NCI-H526 (cell line): ENCODE measurements around the gene KRTAP1-4.
"Not testable (repeated sequence)": the region's sequence is repeated elsewhere in the genome, so short reads cannot be mapped to it uniquely, and the experiment has no call there.

Experiments used
- DNase-seq, 2 experiments: peaks; one replicate each; lab custom pipeline; 2025; lab: John Stamatoyannopoulos, UW

The KRTAP1-4 gene, protein sequence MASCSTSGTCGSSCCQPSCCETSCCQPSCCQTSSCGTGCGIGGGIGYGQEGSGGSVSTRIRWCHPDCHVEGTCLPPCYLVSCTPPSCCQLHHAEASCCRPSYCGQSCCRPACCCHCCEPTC

DNA sequence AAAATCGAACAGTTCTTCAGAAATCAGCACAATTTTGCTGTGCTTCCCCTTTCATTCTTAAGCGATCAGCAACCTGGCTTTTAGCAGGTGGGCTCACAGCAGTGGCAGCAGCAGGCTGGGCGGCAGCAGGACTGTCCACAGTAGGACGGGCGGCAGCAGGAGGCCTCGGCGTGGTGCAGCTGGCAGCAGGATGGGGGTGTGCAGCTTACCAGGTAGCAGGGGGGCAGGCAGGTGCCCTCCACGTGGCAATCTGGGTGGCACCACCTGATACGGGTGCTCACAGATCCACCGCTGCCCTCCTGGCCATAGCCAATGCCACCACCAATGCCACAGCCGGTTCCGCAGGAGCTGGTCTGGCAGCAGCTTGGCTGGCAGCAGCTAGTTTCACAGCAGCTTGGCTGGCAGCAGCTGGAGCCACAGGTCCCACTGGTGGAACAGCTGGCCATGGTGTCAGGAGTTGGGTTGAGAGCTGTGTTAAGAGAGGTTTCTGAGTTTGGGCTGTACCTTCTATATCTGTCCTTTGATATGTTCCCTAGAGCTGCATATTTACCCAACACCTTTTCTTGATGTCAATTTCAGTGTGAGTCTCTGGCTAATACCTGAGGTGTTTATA is at the start of gene KRTAP1-4:
Gene KRTAP1-4, minus strand, starts transcription at position 563 of the 613 bp plus-strand sequence. Its CDS starts 117 bp downstream, at position 446.
- DNase-seq: no peak

DNA sequence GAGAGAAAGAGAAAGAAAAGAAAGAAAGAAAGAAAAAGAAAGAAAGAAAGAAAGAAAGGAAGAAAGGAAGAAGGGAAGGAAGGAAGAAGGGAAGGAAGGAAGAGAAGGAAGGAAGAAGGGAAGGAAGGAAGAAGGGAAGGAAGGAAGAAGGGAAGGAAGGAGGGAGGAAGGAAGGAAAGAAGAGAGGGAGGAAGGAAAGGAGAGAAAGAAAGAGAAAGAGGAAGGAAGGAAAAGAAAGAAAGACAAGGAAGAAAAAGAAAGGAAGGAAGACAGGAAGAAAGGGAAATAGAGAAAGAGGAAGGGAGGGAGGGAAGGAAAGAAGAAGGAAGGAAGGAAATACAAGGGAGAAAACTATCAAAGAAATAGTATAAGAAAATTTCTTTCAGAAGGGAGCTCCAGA is 46.8 kb upstream of the KRTAP1-4 start:
- no peak for DNase-seq

DNA sequence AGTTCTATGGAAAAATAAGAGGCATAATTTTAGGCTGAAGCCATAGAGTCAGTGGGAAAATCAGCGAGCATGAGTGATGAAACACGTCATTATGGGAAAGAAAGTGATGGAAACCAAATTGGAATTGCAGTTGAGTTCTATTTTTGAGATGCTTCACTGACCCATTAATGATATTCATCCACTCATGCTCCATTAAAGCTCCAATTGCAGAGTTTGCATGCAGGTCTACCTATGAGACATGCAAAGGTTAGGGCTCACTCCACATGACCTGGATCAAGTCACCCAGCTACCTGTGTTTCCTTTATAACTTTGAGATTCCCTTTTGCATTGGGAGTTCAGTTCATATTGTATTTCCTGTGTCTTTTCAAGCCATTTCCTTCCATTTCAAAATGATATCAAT is 43.7 kb upstream of the KRTAP1-4 start:
- DNase-seq: peak; percentile 19 to 61

DNA sequence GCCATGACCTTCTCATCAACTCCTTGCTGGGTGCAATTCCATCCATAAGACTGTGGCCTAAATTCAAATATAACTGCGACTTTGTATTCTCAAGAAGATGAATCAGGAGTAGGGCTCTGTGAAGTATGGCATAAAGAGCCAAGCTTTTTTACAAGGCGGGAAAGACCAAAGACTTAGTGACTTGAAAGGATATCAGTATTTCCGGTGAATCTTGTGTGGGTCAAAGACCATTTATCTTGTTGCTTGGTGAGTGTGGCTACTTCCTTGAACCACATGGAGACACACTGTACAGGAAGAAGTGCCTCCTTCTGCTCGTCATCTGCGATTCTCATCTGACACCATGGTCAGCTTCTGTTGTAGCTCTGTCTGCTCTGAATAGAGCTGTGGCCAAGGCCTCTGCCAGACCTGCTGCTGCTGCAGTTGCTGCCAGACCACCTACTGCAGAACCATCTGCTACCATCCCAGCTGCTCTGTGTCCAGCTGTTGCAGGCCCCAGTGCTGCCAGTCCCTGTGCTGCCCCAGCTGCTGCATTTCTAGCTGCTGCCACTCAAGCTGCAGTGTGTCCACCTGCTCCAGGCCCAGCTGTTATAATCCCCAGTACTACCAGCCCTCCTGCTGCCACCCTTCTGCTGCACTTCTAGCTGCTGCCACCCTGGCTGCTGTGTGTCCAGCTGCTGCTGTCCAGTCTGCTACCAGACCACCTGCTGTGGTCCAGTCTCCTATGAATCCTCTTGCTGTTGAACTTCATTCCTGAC is 41.8 kb upstream of the KRTAP1-4 start:
- no peak for DNase-seq

DNA sequence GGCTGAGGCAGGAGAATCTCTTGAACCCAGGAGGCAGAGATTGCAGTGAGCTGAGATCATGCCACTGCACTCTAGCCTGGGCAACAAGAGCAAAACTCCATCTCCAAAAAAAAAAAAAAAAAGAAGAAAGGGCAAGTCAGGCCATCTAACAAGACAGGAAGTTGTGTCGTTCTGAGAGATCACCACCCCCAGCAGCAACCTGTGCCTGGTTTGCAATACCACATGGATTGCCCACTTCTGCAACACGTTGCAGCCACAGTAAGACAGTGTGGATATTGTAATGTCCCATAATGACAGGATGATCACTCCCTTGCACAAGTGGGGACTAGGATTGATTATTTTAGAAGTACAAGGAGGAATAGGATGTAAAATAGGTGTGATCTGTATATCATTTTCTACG is 39.0 kb upstream of the KRTAP1-4 start:
- no peak for DNase-seq

DNA sequence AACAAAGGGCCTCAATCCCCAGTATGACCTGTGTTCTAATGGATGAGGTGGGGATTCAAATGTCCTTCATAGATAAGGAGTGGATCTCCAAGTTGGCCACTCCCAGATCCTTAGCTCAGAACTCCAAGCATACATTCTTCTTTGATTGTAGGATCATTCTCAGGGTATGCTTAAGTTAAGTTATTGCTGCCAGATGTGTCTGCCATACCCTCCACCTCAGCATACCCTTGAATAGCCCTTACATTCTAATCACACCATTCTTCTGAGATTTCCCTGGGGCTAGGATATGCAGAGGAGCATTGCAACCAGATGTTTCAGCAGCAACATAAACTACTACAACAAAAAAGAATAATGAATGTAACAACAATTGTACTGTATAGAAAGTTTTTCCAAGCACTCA is 37.3 kb upstream of the KRTAP1-4 start:
- DNase-seq: no peak

DNA sequence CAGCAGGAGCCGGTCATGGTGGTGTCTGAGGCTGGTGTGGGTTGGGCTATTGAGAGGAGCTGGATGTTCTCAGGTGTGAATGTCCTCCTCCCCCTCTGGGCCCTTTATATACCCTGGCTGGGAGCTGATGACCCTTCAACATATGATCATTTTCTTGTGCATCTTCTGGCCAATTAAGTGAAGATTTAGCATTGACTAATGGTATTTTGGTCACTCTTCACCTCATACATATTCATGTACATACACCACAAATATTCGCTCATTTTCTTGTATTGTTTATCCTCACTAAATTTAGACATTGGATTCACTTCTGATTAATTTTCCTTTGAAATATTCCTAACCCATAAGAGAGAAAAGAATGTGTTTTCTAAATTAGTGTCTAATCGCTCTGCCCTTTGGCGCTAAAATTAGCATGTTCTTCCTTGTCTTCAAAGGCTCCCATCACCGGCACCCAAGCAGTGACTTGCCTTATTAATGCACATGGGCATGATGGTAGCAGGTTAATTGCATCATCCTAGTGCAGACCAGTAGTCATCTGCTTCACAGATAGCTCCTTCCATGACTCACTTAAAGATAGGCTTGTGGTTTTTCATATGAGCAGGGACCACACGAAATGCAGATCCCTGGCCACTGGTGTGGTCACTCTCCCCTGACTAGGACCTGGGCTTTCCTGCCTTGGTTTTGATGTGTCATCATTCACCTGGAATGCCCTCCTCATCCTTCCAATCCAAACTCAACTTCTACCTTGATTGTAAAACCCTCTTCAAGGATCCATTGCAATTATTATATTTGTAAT is 36.0 kb upstream of the KRTAP1-4 start, which contains the start of gene KRTAP2-4:
Gene KRTAP2-4, minus strand, starts transcription at position 51 of the 796 bp plus-strand sequence. Its CDS starts 34 bp downstream, at position 17.
- DNase-seq: no peak

DNA sequence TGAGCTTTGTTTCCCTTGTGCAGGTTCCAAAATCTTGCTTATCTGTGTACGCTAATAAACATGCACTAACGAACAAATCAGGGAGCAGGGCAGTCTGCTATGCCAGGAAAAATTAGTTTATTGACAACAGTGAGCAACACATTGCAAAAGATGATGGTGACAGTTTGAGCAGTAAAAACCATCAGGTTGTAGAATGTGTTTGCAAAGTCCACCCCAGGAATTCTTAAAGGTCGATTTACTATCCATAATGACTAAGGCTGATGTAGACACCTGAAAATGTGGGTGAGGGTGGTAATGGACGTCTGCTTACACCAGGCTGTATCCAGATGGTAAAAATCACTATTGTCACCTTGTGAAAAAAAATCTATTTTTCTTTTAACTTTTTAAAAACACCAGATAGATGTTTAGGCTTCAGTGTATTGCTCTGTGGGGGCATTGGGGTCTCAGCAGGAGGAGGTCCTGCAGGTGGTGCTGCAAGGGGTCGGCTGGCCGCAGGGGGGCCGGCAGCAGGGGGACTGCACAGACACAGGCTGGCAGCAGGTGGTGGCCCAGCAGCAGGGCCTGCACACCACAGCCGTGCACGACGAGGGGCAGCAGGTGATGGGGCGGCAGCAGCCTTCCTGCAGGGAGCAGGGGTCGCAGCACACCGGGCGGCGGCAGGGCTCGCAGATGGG is 35.2 kb upstream of the KRTAP1-4 start:
- not testable (repeated sequence) for DNase-seq

DNA sequence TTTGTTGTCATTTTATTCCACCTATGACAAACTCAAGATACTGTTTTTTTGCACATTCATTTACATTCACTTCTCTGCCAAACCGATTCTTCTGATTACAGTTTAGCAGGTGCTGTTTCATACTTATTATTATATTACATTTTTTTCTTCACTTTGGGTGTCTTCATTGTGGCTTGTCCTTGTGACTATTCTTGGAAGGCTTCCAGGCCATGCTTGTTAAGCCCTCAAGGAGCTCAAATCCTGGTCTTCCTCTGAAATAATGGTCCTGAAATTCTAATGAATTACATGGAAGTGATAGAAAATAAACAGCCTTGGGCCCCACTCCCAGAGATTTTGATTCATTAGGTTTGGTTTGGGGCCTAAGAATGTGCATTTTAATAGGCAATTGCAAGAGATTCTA is 34.3 kb upstream of the KRTAP1-4 start:
- DNase-seq: no peak

DNA sequence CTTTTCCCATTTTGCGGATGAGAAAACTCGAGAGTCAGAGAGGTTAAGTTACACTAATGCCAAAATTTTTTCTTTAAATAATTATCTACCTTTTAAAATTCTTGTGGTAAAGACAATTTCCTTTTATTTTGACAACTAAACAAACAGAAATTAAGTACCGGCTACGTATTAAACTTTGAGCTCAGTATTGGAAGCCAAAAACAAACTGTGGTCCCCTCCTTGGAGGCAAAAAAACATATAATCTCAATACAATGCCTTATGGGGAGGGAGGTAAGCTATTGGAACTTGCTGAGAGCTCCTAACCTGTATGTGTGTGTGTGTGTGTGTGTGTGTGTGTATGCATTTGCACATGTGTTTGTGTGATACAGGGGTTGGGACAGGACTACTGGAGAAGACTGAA is 33.5 kb upstream of the KRTAP1-4 start:
- DNase-seq: no peak

DNA sequence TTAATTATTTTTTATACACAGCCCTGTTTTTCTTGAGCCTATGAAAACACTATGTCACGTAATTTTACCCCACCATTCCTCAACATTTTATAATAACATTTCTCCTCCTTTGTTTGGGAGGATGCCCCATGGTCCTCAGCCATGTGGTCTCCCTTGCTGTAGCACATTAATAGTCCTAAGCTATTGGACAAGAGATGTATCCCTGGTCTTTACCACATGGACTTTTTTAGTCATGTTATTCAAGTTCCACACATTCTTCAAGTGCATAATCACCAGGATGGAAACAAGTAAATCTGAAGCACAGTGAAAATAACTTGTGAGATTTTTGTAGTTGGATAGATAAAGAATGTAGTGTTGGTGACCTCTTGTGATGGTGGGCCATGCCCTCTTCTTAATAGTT is 32.0 kb upstream of the KRTAP1-4 start:
- DNase-seq: no peak

DNA sequence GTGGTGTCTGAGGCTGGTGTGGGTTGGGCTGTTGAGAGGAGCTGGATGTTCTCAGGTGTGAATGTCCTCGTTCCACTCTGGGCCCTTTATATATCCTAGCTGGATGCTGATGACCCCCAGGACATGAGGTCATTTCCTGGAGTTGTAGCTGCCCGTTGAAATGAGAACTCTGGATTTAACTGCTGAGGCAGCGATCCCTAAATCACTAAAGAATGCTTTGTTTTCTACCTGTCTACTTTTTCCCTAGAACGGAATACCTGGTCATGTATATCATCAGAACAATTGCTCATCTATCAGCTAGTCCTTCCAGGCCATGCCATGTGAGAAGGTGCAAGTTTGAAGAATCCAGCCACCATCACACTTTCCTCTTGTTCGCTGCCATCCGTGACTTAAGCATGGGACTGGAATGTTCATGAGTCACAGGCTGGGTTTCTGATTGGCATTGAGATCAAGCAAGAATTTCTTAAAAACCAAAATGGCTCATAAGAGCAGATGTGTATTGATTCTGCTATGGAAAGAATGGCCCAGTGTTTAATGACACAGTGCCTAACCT is 30.1 kb upstream of the KRTAP1-4 start, which contains the start of gene KRTAP2-3:
Gene KRTAP2-3, minus strand, starts transcription at position 63 of the 553 bp plus-strand sequence. CDS start 64 bp downstream, outside the sequence.
- no peak for DNase-seq

DNA sequence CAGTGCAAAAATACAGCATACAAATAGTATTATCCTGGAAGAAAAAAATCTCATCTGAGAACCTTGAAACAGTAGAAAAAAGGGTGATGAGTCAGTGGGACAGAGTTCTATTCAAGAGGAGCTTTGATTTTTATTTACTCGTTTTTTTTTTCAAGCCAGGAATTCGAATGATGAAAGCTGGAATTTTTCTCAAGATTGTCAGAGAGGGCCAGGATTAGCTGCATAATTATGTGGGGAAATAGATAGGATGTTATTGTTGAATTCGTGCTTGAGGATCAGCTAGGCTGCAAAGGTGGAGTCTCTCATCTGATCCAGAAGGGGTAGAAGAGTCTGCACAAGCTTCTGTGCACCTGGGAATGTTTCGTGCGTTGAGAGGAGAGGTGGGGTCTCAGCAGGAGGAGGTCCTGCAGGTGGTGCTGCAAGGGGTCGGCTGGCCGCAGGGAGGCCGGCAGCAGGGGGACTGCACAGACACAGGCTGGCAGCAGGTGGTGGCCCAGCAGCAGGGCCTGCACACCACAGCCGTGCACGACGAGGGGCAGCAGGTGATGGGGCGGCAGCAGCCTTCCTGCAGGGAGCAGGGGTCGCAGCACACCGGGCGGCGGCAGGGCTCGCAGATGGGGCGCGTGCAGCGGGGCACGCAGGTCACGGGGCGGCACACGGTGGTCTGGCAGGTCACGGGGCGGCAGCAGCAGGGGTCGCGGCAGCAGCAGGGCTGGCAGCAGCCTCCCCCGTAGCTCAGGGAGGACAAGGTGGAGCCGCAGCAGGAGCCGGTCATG is 29.5 kb upstream of the KRTAP1-4 start:
- DNase-seq: not testable (repeated sequence)

DNA sequence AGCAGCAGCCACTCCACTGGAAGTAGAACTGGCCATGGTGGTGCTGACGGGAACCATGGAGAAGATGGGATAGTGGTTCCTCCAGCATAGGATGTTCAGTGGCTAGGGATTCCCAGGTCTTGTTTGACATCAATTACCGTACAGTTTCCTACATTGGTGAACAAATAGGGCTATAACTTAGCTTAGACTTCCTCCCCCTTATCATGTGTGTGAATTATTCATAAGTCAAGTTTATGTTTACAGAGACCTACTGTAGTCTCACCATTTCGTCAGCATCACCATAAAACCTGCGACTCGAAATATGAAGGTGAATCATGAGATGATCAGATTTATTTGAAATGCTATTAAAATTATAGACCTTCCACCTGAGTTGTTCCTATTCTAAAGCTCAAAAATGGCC is 28.7 kb upstream of the KRTAP1-4 start:
- no peak for DNase-seq

DNA sequence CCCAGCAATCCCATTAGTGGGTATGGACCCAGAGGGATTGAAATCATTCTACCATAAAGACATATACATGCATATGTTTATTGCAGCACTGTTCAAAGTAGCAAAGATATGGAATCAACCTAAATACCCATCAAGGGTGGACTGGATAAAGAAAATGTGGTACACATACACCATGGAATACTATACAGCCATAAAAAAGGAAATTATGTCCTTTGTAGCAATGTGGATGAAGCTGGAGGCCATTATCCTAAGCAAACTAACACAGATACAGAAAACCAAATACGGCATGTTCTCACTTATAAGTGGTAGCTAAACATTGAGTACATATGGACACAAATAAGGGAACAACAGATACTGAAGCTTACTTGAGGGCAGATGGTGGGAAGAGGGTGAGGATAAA is 27.6 kb upstream of the KRTAP1-4 start:
- DNase-seq: no peak

DNA sequence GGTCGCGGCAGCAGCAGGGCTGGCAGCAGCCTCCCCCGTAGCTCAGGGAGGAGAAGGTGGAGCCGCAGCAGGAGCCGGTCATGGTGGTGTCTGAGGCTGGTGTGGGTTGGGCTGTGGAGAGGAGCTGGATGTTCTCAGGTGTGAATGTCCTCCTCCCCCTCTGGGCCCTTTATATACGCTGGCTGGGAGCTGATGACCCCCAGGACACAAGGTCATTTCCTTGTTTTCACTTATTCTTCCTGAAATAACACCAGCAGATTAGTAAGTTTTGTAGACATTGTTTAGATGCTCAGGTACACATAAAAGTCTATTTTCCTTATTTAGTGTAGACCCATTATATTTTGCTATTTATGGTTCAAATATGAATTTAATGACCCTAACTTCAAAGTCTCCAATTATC is 25.1 kb upstream of the KRTAP1-4 start, which contains the start of gene KRTAP2-2:
Gene KRTAP2-2, minus strand, starts transcription at position 101 of the 400 bp plus-strand sequence. Its CDS starts 19 bp downstream, at position 82.
- DNase-seq: not testable (repeated sequence)

DNA sequence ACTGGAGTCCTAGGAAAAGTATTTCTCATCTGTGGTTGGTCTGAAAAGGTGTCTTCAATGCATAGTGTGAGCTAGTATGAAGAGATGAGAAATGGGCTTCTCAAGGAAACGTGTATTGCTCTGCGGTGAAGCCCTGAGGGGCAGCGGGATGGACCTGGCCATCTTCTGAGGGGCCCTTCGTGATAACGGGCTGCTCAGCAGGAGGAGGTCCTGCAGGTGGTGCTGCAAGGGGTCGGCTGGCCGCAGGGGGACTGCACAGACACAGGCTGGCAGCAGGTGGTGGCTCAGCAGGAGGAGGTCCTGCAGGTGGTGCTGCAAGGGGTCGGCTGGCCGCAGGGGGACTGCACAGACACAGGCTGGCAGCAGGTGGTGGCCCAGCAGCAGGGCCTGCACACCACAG is 24.6 kb upstream of the KRTAP1-4 start:
- DNase-seq: not testable (repeated sequence)

DNA sequence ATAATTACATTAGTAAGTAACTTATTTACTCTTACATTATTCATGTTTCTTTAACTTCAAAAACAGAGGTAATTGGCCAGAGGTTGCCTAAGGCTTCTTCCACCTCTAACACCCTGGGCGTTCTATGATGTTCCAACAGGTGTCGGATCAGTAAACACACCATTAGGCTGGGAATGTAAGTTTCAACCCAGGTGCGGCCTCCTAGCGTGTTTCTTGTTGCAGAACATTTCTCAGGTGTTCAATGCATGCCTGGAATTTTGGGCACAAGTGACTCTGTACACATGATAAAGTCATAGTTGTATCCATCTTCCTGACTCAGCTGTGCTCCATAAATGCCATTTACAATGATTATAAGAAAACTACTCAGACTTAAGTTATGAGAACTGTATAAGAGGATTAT is 24.0 kb upstream of the KRTAP1-4 start:
- no peak for DNase-seq

DNA sequence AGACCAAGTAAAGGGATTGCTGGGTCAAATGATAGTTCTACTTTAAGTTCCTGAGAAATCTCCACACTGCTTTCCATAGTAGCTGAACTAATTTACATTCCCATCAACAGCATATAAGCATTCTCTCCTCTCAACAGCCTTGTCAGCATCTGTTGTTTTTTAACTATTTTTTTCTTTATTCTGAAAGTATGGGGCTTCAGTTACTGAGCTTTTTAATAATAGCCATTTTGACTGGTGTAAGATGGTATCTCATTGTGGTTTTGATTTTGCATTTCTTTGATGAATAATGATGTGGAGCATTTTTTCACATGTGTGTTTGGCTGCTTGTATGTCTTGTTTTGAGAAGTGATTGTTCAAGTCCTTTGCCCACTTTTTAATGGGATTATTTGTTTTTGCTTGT is 22.6 kb upstream of the KRTAP1-4 start:
- peak in 1 of 2 experiments; percentile 30 for DNase-seq

DNA sequence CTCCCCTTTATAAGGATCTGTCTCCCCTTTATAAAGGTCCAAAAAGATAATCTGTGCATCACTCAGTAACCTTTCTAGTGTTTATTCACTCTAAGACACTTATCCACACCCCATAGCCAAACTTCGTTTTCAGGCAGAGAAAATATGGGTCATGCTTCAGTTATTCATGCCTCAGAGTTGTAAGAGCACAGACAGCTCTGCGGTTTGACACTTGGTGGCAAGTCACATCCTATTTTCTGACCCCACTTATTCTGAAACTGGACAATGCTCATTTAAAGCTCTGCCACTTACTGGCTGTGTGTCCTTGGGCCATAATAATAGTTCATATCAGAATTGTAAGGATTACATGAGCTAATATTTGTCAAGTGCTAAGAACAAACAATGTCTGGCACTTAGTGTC is 19.1 kb upstream of the KRTAP1-4 start:
- DNase-seq: no peak
